GM23338 (cell line): ENCODE results near the gene TMEM225B. TPM values are rescaled to one million over a fixed set of nuclear protein-coding genes. Genes with fewer than 3 reads are reported as not detected.

Source experiments
- ATAC-seq: fragments of 200-7000 bp; cut with Tn5 transposase; 3 replicates; pipeline ENCODE4 v1.9.1; 2020
- DNase-seq: peaks from one replicate; pipeline ENCODE4 v3.0.0-alpha.2; 2015; ENCODE audit warnings: low spot score
- H2AFZ ChIP-seq: fragments of 200-600 bp; sonication (generic); 2 replicates; pipeline ENCODE4 v1.8.0; 2016; ENCODE audit warnings: antibody characterized with exemption, mild to moderate bottlenecking, moderate library complexity
- H3F3A ChIP-seq: fragments of 200-600 bp; sonication (generic); replicated peaks from 2 replicates; pipeline ENCODE4 v1.8.0; 2017; ENCODE audit warnings: antibody characterized with exemption, mixed run types, low read depth
- H3K27ac ChIP-seq: fragments of 200-600 bp; sonication (generic); 2 replicates; pipeline ENCODE4 v1.6.1; 2016; ENCODE audit warnings: low read depth
- H3K27me3 ChIP-seq: fragments of 200-600 bp; sonication (generic); 2 replicates; pipeline ENCODE4 v1.8.0; 2016; ENCODE audit warnings: mild to moderate bottlenecking, mixed run types, moderate library complexity; ENCODE audit not compliant: insufficient read depth
- H3K36me3 ChIP-seq: fragments of 200-600 bp; sonication (generic); 2 replicates; pipeline ENCODE4 v1.8.0; 2016; ENCODE audit warnings: mild to moderate bottlenecking; ENCODE audit not compliant: insufficient read depth
- H3K4me1 ChIP-seq: fragments of 200-600 bp; sonication (generic); 2 replicates; pipeline ENCODE4 v1.8.0; 2016; ENCODE audit warnings: mild to moderate bottlenecking, moderate library complexity; ENCODE audit not compliant: insufficient read depth
- H3K4me2 ChIP-seq: fragments of 200-600 bp; sonication (generic); 2 replicates; pipeline ENCODE4 v1.7.1; 2017; ENCODE audit warnings: mixed run types
- H3K4me3 ChIP-seq: fragments of 200-600 bp; sonication (generic); 2 replicates; pipeline ENCODE4 v1.6.1; 2016; ENCODE audit warnings: mixed run types
- H3K79me2 ChIP-seq: fragments of 200-600 bp; sonication (generic); replicated peaks from 2 replicates; pipeline ENCODE4 v1.8.0; 2017; ENCODE audit warnings: mild to moderate bottlenecking; ENCODE audit not compliant: insufficient read depth
- H3K9me2 ChIP-seq: fragments of 200-600 bp; sonication (generic); 2 replicates; pipeline ENCODE4 v1.8.0; 2017; ENCODE audit not compliant: insufficient read depth
- H4K20me1 ChIP-seq: fragments of 200-600 bp; sonication (generic); replicated peaks from 2 replicates; pipeline ENCODE4 v1.8.0; 2017; ENCODE audit warnings: mild to moderate bottlenecking; ENCODE audit not compliant: insufficient read depth
- H3K27ac Mint-ChIP-seq: 2 replicates; pipeline ENCODE4 v1.8.0; 2020; ENCODE audit warnings: inconsistent platforms, mild to moderate bottlenecking, moderate library complexity, mixed read lengths
- H3K27me3 Mint-ChIP-seq: 3 replicates; pipeline ENCODE4 v1.8.0; 2022; ENCODE audit warnings: low read depth, mild to moderate bottlenecking, moderate library complexity, mixed read lengths, inconsistent platforms; ENCODE audit not compliant: insufficient read depth, poor library complexity
- H3K36me3 Mint-ChIP-seq: 3 replicates; pipeline ENCODE4 v1.8.0; 2021; ENCODE audit warnings: low read depth, mild to moderate bottlenecking, inconsistent platforms, moderate library complexity, mixed read lengths
- H3K4me1 Mint-ChIP-seq: 3 replicates; pipeline ENCODE4 v1.8.0; 2020; ENCODE audit warnings: mild to moderate bottlenecking, inconsistent platforms, mixed read lengths
- H3K4me3 Mint-ChIP-seq: 3 replicates; pipeline ENCODE4 v1.8.0; 2021; ENCODE audit warnings: moderate library complexity, mild to moderate bottlenecking, inconsistent platforms, mixed read lengths
- H3K9me3 Mint-ChIP-seq: 3 replicates; pipeline ENCODE4 v1.8.0; 2020; ENCODE audit warnings: moderate library complexity, mild to moderate bottlenecking, inconsistent platforms, mixed read lengths
- EZH2 ChIP-seq: fragments of 200-600 bp; sonication (generic); IDR thresholded peaks from one replicate; pipeline ENCODE4 v1.8.0; 2017; ENCODE audit warnings: antibody characterized with exemption, mild to moderate bottlenecking, low read depth; ENCODE audit not compliant: unreplicated experiment
- JUNB ChIP-seq: IDR thresholded peaks from one replicate; pipeline ENCODE4 v1.6.1; 2016; ENCODE audit warnings: antibody characterized with exemption; ENCODE audit not compliant: unreplicated experiment
- NANOG ChIP-seq: IDR thresholded peaks from 2 replicates; pipeline ENCODE4 v1.6.1; 2016; ENCODE audit warnings: antibody characterized with exemption, borderline replicate concordance
- REST ChIP-seq: IDR thresholded peaks from one replicate; pipeline ENCODE4 v1.6.1; 2018; ENCODE audit warnings: antibody characterized with exemption; ENCODE audit not compliant: unreplicated experiment
- polyA plus RNA-seq: library from polyadenylated mRNA; unstranded; fragments of >200 nt; fragmentation: Nextera tagmentation; extraction: Ambion mirVana; gene quantifications from 2 replicates; pipeline ENCODE4 v1.2.1, GENCODE V29; 2016
- total RNA-seq: library from RNA; depleted of rRNA; stranded (reverse); fragments of >200 nt; shearing (Covaris generic); gene quantifications from 2 replicates; pipeline ENCODE4 v1.2.3, GENCODE V29; 2014
- TF ChIP-seq, protein P1 (sequence below): fragments of 250-450 bp; sonication (Bioruptor Pico); IDR thresholded peaks from 2 replicates; pipeline ENCODE4 v1.5.0; 2020; ENCODE audit warnings: mild to moderate bottlenecking, moderate library complexity

Gene TMEM225B
- total and polyA plus RNA-seq, 2 experiments from 2014 or later, result 0.45 TPM; not detected in 1

- peaks cover 46% of the 10 kb centered on the region for H3K79me2 ChIP-seq
- H3K4me2 ChIP-seq, result no peak overlapping the region
- peaks cover 24% of the 10 kb centered on the region for H3F3A ChIP-seq
- DNase-seq (no peak), ATAC-seq (no peak)
- peaks cover 2% of the 10 kb centered on the region for H3K4me1 Mint-ChIP-seq
- H3K36me3 ChIP-seq, result peaks cover 35% of the 10 kb centered on the region
- peaks cover 23% of the 10 kb centered on the region for H4K20me1 ChIP-seq
- TF ChIP-seq EZH2, result no peak
- TF ChIP-seq REST, result no peak
- TF ChIP-seq, protein P1, sequence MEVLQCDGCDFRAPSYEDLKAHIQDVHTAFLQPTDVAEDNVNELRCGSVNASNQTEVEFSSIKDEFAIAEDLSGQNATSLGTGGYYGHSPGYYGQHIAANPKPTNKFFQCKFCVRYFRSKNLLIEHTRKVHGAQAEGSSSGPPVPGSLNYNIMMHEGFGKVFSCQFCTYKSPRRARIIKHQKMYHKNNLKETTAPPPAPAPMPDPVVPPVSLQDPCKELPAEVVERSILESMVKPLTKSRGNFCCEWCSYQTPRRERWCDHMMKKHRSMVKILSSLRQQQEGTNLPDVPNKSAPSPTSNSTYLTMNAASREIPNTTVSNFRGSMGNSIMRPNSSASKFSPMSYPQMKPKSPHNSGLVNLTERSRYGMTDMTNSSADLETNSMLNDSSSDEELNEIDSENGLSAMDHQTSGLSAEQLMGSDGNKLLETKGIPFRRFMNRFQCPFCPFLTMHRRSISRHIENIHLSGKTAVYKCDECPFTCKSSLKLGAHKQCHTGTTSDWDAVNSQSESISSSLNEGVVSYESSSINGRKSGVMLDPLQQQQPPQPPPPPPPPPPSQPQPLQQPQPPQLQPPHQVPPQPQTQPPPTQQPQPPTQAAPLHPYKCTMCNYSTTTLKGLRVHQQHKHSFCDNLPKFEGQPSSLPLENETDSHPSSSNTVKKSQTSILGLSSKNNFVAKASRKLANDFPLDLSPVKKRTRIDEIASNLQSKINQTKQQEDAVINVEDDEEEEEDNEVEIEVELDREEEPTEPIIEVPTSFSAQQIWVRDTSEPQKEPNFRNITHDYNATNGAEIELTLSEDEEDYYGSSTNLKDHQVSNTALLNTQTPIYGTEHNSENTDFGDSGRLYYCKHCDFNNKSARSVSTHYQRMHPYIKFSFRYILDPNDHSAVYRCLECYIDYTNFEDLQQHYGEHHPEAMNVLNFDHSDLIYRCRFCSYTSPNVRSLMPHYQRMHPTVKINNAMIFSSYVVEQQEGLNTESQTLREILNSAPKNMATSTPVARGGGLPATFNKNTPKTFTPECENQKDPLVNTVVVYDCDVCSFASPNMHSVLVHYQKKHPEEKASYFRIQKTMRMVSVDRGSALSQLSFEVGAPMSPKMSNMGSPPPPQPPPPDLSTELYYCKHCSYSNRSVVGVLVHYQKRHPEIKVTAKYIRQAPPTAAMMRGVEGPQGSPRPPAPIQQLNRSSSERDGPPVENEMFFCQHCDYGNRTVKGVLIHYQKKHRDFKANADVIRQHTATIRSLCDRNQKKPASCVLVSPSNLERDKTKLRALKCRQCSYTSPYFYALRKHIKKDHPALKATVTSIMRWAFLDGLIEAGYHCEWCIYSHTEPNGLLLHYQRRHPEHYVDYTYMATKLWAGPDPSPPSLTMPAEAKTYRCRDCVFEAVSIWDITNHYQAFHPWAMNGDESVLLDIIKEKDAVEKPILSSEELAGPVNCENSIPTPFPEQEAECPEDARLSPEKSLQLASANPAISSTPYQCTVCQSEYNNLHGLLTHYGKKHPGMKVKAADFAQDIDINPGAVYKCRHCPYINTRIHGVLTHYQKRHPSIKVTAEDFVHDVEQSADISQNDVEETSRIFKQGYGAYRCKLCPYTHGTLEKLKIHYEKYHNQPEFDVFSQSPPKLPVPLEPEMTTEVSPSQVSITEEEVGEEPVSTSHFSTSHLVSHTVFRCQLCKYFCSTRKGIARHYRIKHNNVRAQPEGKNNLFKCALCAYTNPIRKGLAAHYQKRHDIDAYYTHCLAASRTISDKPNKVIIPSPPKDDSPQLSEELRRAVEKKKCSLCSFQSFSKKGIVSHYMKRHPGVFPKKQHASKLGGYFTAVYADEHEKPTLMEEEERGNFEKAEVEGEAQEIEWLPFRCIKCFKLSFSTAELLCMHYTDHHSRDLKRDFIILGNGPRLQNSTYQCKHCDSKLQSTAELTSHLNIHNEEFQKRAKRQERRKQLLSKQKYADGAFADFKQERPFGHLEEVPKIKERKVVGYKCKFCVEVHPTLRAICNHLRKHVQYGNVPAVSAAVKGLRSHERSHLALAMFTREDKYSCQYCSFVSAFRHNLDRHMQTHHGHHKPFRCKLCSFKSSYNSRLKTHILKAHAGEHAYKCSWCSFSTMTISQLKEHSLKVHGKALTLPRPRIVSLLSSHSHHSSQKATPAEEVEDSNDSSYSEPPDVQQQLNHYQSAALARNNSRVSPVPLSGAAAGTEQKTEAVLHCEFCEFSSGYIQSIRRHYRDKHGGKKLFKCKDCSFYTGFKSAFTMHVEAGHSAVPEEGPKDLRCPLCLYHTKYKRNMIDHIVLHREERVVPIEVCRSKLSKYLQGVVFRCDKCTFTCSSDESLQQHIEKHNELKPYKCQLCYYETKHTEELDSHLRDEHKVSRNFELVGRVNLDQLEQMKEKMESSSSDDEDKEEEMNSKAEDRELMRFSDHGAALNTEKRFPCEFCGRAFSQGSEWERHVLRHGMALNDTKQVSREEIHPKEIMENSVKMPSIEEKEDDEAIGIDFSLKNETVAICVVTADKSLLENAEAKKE (CRISPR knock-in tag), result no peak
- no peak for TF ChIP-seq JUNB
- no peak for TF ChIP-seq NANOG
- peaks cover 4% of the 10 kb centered on the region for H3K4me1 ChIP-seq
- no peak overlapping the region for H3K27ac ChIP-seq
- no peak overlapping the region for H3K4me3 Mint-ChIP-seq
- H3K27me3 Mint-ChIP-seq, result peaks cover 11% of the 10 kb centered on the region
- no peak overlapping the region for H3K4me3 ChIP-seq
- no peaks in the 10 kb centered on the region for H3K9me2 ChIP-seq
- H2AFZ ChIP-seq, result no peak overlapping the region
- no peak overlapping the region for H3K27ac Mint-ChIP-seq
- no peaks in the 10 kb centered on the region for H3K27me3 ChIP-seq
- H3K36me3 Mint-ChIP-seq, result peaks cover 54% of the 10 kb centered on the region
- no peaks in the 10 kb centered on the region for H3K9me3 Mint-ChIP-seq
These were observed 35.8 kb upstream of the TMEM225B start for GRCh38 chr7:99562114-99562784.
